Duodenal mucosa (tissue), 2 donors: ENCODE measurements around the gene AKIRIN1.
"Not testable (repeated sequence)": the region's sequence is repeated elsewhere in the genome, so short reads cannot be mapped to it uniquely, and the experiment has no call there.

Experiments
- H3K27ac ChIP-seq: one replicate; pipeline ENCODE4 v1.7.0; 2013; ENCODE audit warnings: low read depth, low read length
- H3K27me3 ChIP-seq, 2 donors: one replicate each; pipeline ENCODE4 v1.7.0; 2013; ENCODE audit warnings: low read length in 2 of 2, control low read depth in 1 of 2; ENCODE audit not compliant: insufficient read depth in 2 of 2, control insufficient read depth in 1 of 2
- H3K36me3 ChIP-seq, 2 donors: one replicate each; pipeline ENCODE4 v1.7.0; 2013; ENCODE audit warnings: low read length in 2 of 2, control low read depth in 1 of 2; ENCODE audit not compliant: insufficient read depth in 2 of 2, control insufficient read depth in 1 of 2
- H3K4me1 ChIP-seq, 2 donors: one replicate each; pipeline ENCODE4 v1.7.0; 2013; ENCODE audit warnings: low read length in 2 of 2, control low read depth in 1 of 2; ENCODE audit not compliant: insufficient read depth in 2 of 2, control insufficient read depth in 1 of 2
- H3K4me3 ChIP-seq, 2 donors: one replicate each; pipeline ENCODE4 v1.7.0; 2013; ENCODE audit warnings: low read length in 2 of 2, low read depth in 1 of 2
- H3K9ac ChIP-seq, 2 donors: one replicate each; pipeline ENCODE4 v1.7.0; 2013; ENCODE audit warnings: low read length in 2 of 2, low read depth in 1 of 2
- H3K9me3 ChIP-seq, 2 donors: one replicate each; pipeline ENCODE4 v1.7.0; 2013; ENCODE audit warnings: low read length in 2 of 2, control low read depth in 1 of 2; ENCODE audit not compliant: control insufficient read depth in 1 of 2

AKIRIN1 gene

GRCh38 chr1:39044762-39045161 is 53.7 kb downstream of the AKIRIN1 start:
- Histone ChIP-seq H3K27ac (no peak overlapping the region), H3K4me1 (no peaks in the 10 kb centered on the region), H3K9me3 (no peaks in the 10 kb centered on the region), H3K36me3 (peaks cover 5 to 31% of the 10 kb centered on the region in 2 donors), H3K9ac (no peak overlapping the region), H3K27me3 (no peaks in the 10 kb centered on the region), H3K4me3 (no peak overlapping the region)

DNA sequence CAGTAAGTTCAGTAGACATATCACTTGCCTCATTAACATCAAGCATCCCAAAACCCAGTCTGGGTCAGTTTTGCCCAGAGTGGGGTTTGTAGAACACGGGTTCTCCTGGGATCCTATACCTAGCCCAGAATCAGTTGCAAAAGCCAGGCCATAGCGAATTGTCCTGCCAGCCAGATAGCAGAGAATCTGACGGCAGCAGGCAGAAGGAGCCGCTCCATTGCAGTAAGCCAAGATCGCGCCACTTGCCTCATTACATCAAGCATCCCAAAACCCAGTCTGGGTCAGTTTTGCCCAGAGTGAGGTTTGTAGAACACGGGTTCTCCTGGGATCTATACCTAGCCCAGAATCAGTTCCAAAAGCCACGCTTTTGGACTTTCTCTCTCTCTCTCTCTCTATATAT is 54.2 kb downstream of the AKIRIN1 start:
- H3K27me3 ChIP-seq = no peaks in the 10 kb centered on the region
- H3K9me3 ChIP-seq = no peaks in the 10 kb centered on the region
- H3K9ac ChIP-seq = no peak overlapping the region
- H3K4me3 ChIP-seq = no peak overlapping the region
- no peaks in the 10 kb centered on the region for H3K4me1 ChIP-seq
- H3K36me3 ChIP-seq = peaks cover 5 to 31% of the 10 kb centered on the region in 2 donors
- H3K27ac ChIP-seq = no peak overlapping the region

GRCh38 chr1:39046613-39047210 is 55.6 kb downstream of the AKIRIN1 start:
- Histone ChIP-seq H3K9ac (no peak overlapping the region), H3K4me1 (no peaks in the 10 kb centered on the region), H3K9me3 (no peaks in the 10 kb centered on the region), H3K27me3 (no peaks in the 10 kb centered on the region), H3K36me3 (peaks cover 5 to 21% of the 10 kb centered on the region in 2 donors), H3K4me3 (no peak overlapping the region), H3K27ac (no peak overlapping the region)

DNA sequence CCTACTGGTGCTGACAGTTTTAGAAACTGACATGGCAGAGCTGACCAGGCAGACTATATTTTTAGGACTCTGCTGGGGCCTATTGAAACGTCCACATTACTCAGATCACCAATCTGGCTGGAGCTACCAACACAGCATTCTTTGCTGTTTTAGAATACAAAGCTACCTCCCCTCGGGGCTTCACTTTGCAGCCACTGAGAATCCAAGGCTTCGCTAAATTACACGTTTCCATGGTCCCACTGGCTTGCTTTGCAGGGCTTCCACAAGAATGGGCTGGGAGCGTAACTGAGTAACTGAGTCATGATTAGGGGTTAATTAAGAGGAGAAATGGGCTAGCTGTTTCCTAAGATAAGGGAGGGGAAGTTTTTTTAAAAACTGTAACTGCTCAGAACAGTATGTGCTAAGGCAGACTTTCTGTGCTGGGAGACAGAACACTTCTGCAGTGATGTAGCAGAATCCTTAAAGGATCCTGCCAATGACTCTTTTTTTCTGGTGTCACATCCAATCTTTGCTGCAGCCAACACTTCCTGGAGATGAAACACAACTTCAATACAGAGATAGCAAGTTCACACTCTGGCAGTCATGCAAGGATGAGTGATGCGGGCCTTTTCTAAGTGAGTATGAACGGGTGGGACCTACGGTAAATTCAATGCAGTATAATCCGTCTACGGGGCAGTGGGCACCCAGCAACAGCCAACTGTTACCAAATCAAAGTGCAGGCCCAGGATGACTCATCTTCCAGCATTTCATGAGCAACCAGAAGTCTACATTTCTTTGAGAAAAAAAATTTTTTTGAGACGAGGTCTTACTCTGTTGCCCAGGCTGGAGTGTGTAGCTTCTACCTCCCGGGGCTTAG is 56.5 kb downstream of the AKIRIN1 start:
- Histone ChIP-seq H3K9ac (no peak overlapping the region), H3K4me1 (no peaks in the 10 kb centered on the region), H3K4me3 (no peak overlapping the region), H3K27ac (no peak overlapping the region), H3K27me3 (no peaks in the 10 kb centered on the region), H3K36me3 (peaks cover 5 to 19% of the 10 kb centered on the region in 2 donors), H3K9me3 (no peaks in the 10 kb centered on the region)

DNA sequence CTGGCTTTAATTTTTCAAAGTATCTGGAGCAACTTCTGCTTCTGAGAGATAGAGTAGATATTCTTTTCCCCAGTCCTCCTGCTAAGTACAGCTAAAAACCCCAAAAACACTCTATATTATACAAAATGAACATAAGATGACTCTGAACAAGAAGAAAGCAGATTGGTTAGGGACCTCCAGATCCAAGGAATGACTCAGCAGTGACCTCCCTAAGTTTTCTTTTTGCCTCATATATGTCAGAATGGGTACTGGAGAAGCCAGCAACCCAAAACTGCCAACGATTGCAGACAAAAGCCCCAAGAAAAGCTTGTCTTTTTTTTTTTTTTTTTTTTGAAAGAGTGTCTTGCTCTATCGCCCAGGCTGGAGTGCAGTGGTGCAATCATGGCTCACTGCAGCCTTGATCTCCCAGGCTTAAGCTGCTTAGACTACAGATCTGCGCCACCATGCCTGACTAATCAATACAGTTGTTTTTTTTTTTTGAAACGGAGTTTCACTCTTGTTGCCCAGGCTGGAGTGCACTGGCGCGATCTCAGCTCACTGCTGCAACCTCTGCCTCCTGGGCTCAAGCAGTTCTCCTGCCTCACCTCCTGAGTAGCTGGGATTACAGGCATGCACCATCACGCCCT is 57.8 kb downstream of the AKIRIN1 start:
- Histone ChIP-seq H3K9me3 (no peaks in the 10 kb centered on the region), H3K4me1 (no peaks in the 10 kb centered on the region), H3K4me3 (no peak overlapping the region), H3K9ac (no peak overlapping the region), H3K27ac (no peak overlapping the region), H3K27me3 (no peaks in the 10 kb centered on the region), H3K36me3 (peaks cover 5 to 14% of the 10 kb centered on the region in 2 donors)

GRCh38 chr1:39050001-39050400 is 58.9 kb downstream of the AKIRIN1 start:
- Histone ChIP-seq H3K4me3 (no peak overlapping the region), H3K27me3 (no peaks in the 10 kb centered on the region), H3K9ac (no peak overlapping the region), H3K4me1 (no peaks in the 10 kb centered on the region), H3K9me3 (no peaks in the 10 kb centered on the region), H3K36me3 (peaks cover under 1 to 11% of the 10 kb centered on the region in 2 donors), H3K27ac (no peak overlapping the region)

DNA sequence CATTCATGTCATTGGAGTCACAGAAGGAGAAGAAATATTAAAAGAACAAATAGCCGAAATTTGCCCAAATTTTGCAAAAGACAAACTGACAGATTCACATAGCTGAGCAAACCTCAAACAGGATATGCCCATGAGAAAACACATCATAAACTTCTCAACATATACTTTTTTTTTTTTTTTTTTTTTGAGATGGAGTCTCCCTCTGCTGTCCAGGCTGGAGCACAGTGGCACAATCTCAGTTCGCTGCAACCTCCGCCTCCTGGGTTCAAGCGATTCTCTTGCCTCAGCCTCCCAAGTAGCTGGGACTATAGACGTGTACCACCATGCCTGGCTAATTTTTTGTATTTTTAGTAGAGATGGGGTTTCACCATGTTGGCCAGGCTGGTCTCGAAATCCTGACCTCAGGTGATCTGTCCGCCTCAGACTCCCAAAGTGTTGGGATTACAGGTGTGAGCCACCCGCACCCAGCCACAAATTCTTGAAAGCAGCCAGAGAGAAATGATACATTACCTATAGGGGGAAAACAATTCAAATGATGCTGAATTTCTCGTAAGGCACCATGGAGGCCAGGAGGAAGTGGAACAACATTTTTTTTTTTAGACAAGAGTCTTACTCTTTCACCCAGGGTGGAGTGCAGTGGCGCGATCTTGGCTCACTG is 60.2 kb downstream of the AKIRIN1 start:
- H3K27ac ChIP-seq, H3K9ac ChIP-seq, H3K9me3 ChIP-seq, H3K4me3 ChIP-seq, H3K27me3 ChIP-seq, H3K4me1 ChIP-seq: not testable (repeated sequence)
- H3K36me3 ChIP-seq = peaks cover 0 to 11% of the 10 kb centered on the region in 2 donors

GRCh38 chr1:39051956-39052355 is 60.9 kb downstream of the AKIRIN1 start:
- Histone ChIP-seq H3K36me3 (peaks cover 0 to 10% of the 10 kb centered on the region in 2 donors), H3K9me3 (no peaks in the 10 kb centered on the region), H3K4me1 (no peaks in the 10 kb centered on the region)

DNA sequence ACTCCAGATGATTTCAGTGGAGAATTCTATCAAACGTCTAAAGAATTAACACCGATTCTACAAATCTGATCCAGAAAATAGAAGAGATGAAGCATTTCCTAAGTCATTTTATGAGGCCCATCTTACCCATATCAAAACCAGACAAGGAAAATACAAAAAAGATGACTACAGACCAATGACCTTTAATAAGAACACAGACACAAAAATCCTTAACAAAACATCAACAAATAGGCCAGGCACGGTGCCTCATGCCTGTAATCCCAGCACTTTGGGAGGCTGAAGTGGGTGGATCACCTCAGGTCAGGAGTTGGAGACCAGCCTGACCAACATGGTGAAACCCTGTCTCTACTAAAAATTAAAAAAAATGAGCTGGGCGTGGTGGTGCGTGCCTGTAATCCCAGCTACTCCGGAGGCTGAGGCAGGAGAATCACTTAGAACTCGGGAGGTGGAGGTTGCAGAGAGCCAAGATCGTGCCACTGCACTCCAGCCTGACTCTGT is 64.2 kb downstream of the AKIRIN1 start:
- not testable (repeated sequence) for H3K9me3 ChIP-seq, H3K9ac ChIP-seq, H3K27ac ChIP-seq, H3K4me1 ChIP-seq, H3K36me3 ChIP-seq, H3K27me3 ChIP-seq, H3K4me3 ChIP-seq

More at GRCh38 chr1:39051956-39052355, 60.9 kb downstream of the AKIRIN1 start:
- no peaks in the 10 kb centered on the region for H3K27me3 ChIP-seq
- no peak overlapping the region for H3K27ac ChIP-seq
- H3K4me3 ChIP-seq = no peak overlapping the region
- no peak overlapping the region for H3K9ac ChIP-seq
